ENCODE measurements around the gene GIMAP1. TPM values are rescaled to one million over a fixed set of nuclear protein-coding genes. Genes with fewer than 3 reads are reported as not detected.

GIMAP1 gene
- polyA plus RNA-seq, 1 experiment = not detected

GRCh38 chr7:150738591-150739001 is 22.2 kb downstream of the GIMAP1 start:
- no peaks in the 10 kb centered on the region for H3K27me3 ChIP-seq (ENCODE audit: control insufficient read depth, insufficient read depth, low read length)

GRCh38 chr7:150739033-150739432 is 22.6 kb downstream of the GIMAP1 start:
- POLR2A ChIA-PET = no interaction called here
- Histone ChIP-seq H3K4me3 (ENCODE audit: low read depth, low read length) (no peak overlapping the region), H3K27ac (ENCODE audit: low read depth, low read length) (no peak overlapping the region), H3K9me3 (ENCODE audit: control insufficient read depth, insufficient read depth, low read length) (no peaks in the 10 kb centered on the region), H3K27me3 (ENCODE audit: control insufficient read depth, insufficient read depth, low read length) (no peaks in the 10 kb centered on the region)
- CTCF ChIA-PET = no interaction called here
- no peak for DNase-seq (ENCODE audit: low read depth, low spot score)
- no peak for TF ChIP-seq CTCF (IDR thresholded peaks at IDR 0.05; ENCODE audit: low read depth, low read length)

More at GRCh38 chr7:150738591-150739001, 22.2 kb downstream of the GIMAP1 start:
- DNase-seq (ENCODE audit: low read depth, low spot score) = no peak
- TF ChIP-seq CTCF (IDR thresholded peaks at IDR 0.05; ENCODE audit: low read depth, low read length) = no peak
- Histone ChIP-seq H3K27ac (ENCODE audit: low read depth, low read length) (no peak overlapping the region), H3K4me3 (ENCODE audit: low read depth, low read length) (no peak overlapping the region), H3K9me3 (ENCODE audit: control insufficient read depth, insufficient read depth, low read length) (no peaks in the 10 kb centered on the region)
- CTCF ChIA-PET = no interaction called here
- POLR2A ChIA-PET = no interaction called here

- TF ChIP-seq CTCF (IDR thresholded peaks at IDR 0.05; ENCODE audit: low read depth, low read length) = no peak
- ChIA-PET CTCF (no interaction called here), POLR2A (no interaction called here)
- no peak overlapping the region for H3K27ac ChIP-seq (ENCODE audit: low read depth, low read length)
- DNase-seq (ENCODE audit: low read depth, low spot score) = no peak
- H3K9me3 ChIP-seq (ENCODE audit: control insufficient read depth, insufficient read depth, low read length) = no peaks in the 10 kb centered on the region
- no peaks in the 10 kb centered on the region for H3K27me3 ChIP-seq (ENCODE audit: control insufficient read depth, insufficient read depth, low read length)
- no peak overlapping the region for H3K4me3 ChIP-seq (ENCODE audit: low read depth, low read length)
These were observed 23.6 kb downstream of the GIMAP1 start for GRCh38 chr7:150740053-150740452.

DNA sequence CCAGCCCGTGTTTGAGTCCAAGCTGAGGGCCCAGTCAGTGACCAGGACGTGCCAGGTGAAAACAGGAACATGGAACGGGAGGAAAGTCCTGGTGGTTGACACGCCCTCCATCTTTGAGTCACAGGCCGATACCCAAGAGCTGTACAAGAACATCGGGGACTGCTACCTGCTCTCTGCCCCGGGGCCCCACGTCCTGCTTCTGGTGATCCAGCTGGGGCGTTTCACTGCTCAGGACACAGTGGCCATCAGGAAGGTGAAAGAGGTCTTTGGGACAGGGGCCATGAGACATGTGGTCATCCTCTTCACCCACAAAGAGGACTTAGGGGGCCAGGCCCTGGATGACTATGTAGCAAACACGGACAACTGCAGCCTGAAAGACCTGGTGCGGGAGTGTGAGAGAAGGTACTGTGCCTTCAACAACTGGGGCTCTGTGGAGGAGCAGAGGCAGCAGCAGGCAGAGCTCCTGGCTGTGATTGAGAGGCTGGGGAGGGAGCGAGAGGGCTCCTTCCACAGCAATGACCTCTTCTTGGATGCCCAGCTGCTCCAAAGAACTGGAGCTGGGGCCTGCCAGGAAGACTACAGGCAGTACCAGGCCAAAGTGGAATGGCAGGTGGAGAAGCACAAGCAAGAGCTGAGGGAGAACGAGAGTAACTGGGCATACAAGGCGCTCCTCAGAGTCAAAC is 26.0 kb downstream of the GIMAP1 start:
- Histone ChIP-seq H3K27me3 (ENCODE audit: control insufficient read depth, insufficient read depth, low read length) (no peaks in the 10 kb centered on the region), H3K9me3 (ENCODE audit: control insufficient read depth, insufficient read depth, low read length) (no peaks in the 10 kb centered on the region; the same call in 1 of the 2 replicates), H3K4me3 (ENCODE audit: low read depth, low read length) (no peak overlapping the region), H3K27ac (ENCODE audit: low read depth, low read length) (no peak overlapping the region)
- no peak for DNase-seq (ENCODE audit: low read depth, low spot score)
- TF ChIP-seq CTCF (IDR thresholded peaks at IDR 0.05; ENCODE audit: low read depth, low read length) = no peak
- CTCF ChIA-PET = no interaction called here
- POLR2A ChIA-PET = no interaction called here

DNA sequence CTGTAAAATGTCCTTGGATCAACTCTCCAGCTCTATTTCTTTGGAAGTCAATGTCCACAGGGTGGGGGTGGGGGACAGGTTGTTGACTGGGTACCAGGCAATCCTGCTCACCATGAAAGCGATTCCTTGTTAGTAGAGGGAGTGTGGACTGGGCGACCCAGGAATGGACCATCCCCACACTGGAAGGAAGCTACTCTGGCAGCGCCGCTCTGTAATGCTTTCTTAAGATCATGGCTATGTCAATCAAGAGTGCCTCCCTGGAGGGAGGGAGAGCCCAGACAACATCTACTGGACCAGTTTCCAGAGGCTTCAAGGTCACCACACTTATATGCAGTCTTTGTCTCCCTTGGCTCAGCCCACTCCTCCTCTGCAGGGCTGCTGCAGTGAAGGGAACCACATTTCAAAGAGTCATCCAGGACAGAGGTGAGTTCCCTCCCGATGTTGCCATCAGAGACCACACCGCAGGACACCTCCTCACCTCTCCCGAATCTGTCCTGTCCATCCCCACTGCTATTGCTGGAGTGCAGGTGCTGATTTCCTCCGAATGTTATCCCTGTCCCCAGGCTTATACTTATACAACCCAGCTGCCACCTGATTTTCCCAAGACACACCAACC is 27.7 kb downstream of the GIMAP1 start:
- no peak for DNase-seq (ENCODE audit: low read depth, low spot score)
- ChIA-PET CTCF (interaction anchor here (0.6 kb wide), 1 partner anchor 13 kb away, joined by 10 read pairs; no protein-coding TSS in a partner anchor), POLR2A (no interaction called here)
- Histone ChIP-seq H3K27ac (ENCODE audit: low read depth, low read length) (no peak overlapping the region), H3K4me3 (ENCODE audit: low read depth, low read length) (no peak overlapping the region), H3K27me3 (ENCODE audit: control insufficient read depth, insufficient read depth, low read length) (no peaks in the 10 kb centered on the region), H3K9me3 (ENCODE audit: control insufficient read depth, insufficient read depth, low read length) (no peaks in the 10 kb centered on the region; the same call in 1 of the 2 replicates)
- TF ChIP-seq CTCF (IDR thresholded peaks at IDR 0.05; ENCODE audit: low read depth, low read length) = no peak

All from AG04450 (cell line).